ENCODE results near the gene EFCAB10. TPM values are rescaled to one million over a fixed set of nuclear protein-coding genes. Genes with fewer than 3 reads are reported as not detected.
"Not testable (repeated sequence)": the region's sequence is repeated elsewhere in the genome, so short reads cannot be mapped to it uniquely, and the experiment has no call there.

EFCAB10 gene
- total RNA-seq, 4 donors from 2014 or later = not detected

- Histone ChIP-seq H3K4me3 (no peak overlapping the region), H3K27me3 (no peaks in the 10 kb centered on the region), H3K9me3 (no peaks in the 10 kb centered on the region), H3K27ac (replicated peaks in 1 of 4) (no peak overlapping the region), H3K4me1 (peaks cover 16 to 33% (median 24%) of the 10 kb centered on the region in 4 donors), H3K36me3 (peaks cover 0 to 8% (median 2%) of the 10 kb centered on the region in 4 donors)
- WGBS = 93% methylated on average over 10 of the region's 10 CpGs
- intact Hi-C loops (cut with DNase I) = no loop called here
- DNase-seq (ENCODE audit: extremely low spot score) = no peak
- TF ChIP-seq POLR2A (IDR thresholded peaks at IDR 0.05; ENCODE audit: low read depth) = no peak
- no peak for TF ChIP-seq EP300 (IDR thresholded peaks at IDR 0.05)
- TF ChIP-seq CTCF (IDR thresholded peaks at IDR 0.05) = no peak
- TF ChIP-seq POLR2AphosphoS5 (IDR thresholded peaks at IDR 0.05) = no peak
These were observed 51.2 kb downstream of the EFCAB10 start for GRCh38 chr7:105530126-105530525.

GRCh38 chr7:105527737-105528136 lies 53.6 kb downstream of the EFCAB10 start:
- intact Hi-C loops (cut with DNase I); H3K4me3 ChIP-seq; H3K36me3 ChIP-seq; H3K27me3 ChIP-seq; H3K27ac ChIP-seq (replicated peaks in 1 of 4); DNase-seq (ENCODE audit: extremely low spot score); H3K9me3 ChIP-seq: not testable (repeated sequence)
- 98% methylated on average over 5 of the region's 5 CpGs for WGBS
- peaks cover 9 to 13% (median 11%) of the 10 kb centered on the region in 4 donors for H3K4me1 ChIP-seq

GRCh38 chr7:105524840-105525239 lies 56.5 kb downstream of the EFCAB10 start:
- no peak for DNase-seq (ENCODE audit: extremely low spot score)
- Histone ChIP-seq H3K9me3 (no peaks in the 10 kb centered on the region), H3K36me3 (no peaks in the 10 kb centered on the region), H3K4me3 (no peak overlapping the region), H3K4me1 (peaks cover 14 to 24% (median 18%) of the 10 kb centered on the region in 4 donors), H3K27me3 (no peaks in the 10 kb centered on the region), H3K27ac (replicated peaks in 1 of 4) (no peak overlapping the region)
- 82% methylated on average over 4 of the region's 4 CpGs for WGBS
- no peak for TF ChIP-seq POLR2A (IDR thresholded peaks at IDR 0.05; ENCODE audit: low read depth)
- no peak for TF ChIP-seq EP300 (IDR thresholded peaks at IDR 0.05)
- no peak for TF ChIP-seq POLR2AphosphoS5 (IDR thresholded peaks at IDR 0.05)
- no peak for TF ChIP-seq CTCF (IDR thresholded peaks at IDR 0.05)
- intact Hi-C loops (cut with DNase I) = no loop called here

- H3K27ac ChIP-seq (replicated peaks in 1 of 4); DNase-seq (ENCODE audit: extremely low spot score); intact Hi-C loops (cut with DNase I); H3K4me3 ChIP-seq; H3K27me3 ChIP-seq; H3K9me3 ChIP-seq; H3K36me3 ChIP-seq: not testable (repeated sequence)
- 97% methylated on average over 11 of the region's 11 CpGs for WGBS
- H3K4me1 ChIP-seq = peaks cover 14 to 24% (median 18%) of the 10 kb centered on the region in 4 donors
These were observed 56.9 kb downstream of the EFCAB10 start for GRCh38 chr7:105524423-105524822.

GRCh38 chr7:105521717-105522463 lies 59.4 kb downstream of the EFCAB10 start, which contains the start of gene PUS7:
Gene PUS7, minus strand, starts transcription at chr7:105522271. Its CDS starts 13,759 bp downstream, at chr7:105508512.
- Histone ChIP-seq H3K27ac (replicated peaks in 1 of 4) (peak within 1 kb of the TSS; percentile 88 to 95 (median 92)), H3K36me3 (no peaks in the 10 kb centered on the region), H3K4me3 (peak within 1 kb of the TSS; percentile 78 to 94 (median 78)), H3K27me3 (no peaks in the 10 kb centered on the region), H3K4me1 (peaks cover 14 to 24% (median 18%) of the 10 kb centered on the region in 4 donors), H3K9me3 (no peaks in the 10 kb centered on the region)
- TF ChIP-seq EP300 (IDR thresholded peaks at IDR 0.05) = no peak
- no peak for TF ChIP-seq POLR2A (IDR thresholded peaks at IDR 0.05; ENCODE audit: low read depth)
- TF ChIP-seq POLR2AphosphoS5 (IDR thresholded peaks at IDR 0.05) = peak; percentile 51 to 80
- TF ChIP-seq CTCF (IDR thresholded peaks at IDR 0.05) = peak in 2 of 3 experiments; percentile 6 to 12
- DNase-seq (ENCODE audit: extremely low spot score) = peak; percentile 94
- WGBS = under 1% methylated on average over 28 of the region's 96 CpGs
- intact Hi-C loops (cut with DNase I) = no loop called here
